Measurements from ENCODE around the gene ENC1.

Gene ENC1

DNA sequence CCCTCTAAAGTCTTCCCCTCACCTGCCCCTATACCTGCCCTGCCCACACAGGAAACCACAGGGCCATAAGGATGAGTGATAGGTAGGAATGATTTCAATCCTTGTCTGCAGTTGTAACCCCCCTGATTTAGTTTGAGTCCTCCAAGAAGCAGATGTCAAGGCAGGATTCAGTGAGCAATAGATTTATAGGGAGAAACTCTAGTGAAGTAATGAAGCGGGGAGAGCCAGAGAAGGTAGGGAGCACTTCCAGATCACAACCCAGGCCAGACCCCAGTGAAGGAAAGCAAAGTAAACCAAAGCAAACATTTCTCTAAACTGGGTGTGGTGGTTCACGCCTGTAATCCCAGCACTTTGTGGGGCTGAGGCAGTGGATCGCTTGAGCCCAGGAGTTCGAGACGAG is 22.4 kb downstream of the ENC1 start:
- FAIRE-seq (no peak), DNase-seq (ENCODE audit: insufficient read length, low spot score) (no peak)
- TF ChIP-seq CTCF (IDR thresholded peaks at IDR 0.05; ENCODE audit: insufficient read depth, missing control alignments), result no peak

DNA sequence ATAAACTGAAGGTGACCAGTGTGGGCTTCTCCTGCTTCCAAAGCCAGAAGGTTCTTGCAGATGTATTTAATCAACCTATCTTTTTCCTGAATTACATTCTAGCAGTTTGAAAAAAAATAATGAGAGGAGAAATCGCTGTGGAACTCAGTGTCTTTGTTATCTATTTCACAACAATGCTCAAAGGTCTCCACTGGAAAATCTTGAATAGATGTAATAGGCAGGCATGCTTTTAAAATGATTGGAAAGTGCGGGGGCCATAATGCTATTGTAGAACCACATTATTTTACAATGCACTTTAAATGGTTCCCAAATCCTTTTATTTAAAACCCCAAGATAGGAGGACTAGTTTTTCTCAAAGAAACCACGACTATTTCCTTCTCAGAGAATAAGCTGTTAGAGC is 23.3 kb downstream of the ENC1 start:
- FAIRE-seq (no peak), DNase-seq (ENCODE audit: insufficient read length, low spot score) (no peak)
- no peak for TF ChIP-seq CTCF (IDR thresholded peaks at IDR 0.05; ENCODE audit: insufficient read depth, missing control alignments)

DNA sequence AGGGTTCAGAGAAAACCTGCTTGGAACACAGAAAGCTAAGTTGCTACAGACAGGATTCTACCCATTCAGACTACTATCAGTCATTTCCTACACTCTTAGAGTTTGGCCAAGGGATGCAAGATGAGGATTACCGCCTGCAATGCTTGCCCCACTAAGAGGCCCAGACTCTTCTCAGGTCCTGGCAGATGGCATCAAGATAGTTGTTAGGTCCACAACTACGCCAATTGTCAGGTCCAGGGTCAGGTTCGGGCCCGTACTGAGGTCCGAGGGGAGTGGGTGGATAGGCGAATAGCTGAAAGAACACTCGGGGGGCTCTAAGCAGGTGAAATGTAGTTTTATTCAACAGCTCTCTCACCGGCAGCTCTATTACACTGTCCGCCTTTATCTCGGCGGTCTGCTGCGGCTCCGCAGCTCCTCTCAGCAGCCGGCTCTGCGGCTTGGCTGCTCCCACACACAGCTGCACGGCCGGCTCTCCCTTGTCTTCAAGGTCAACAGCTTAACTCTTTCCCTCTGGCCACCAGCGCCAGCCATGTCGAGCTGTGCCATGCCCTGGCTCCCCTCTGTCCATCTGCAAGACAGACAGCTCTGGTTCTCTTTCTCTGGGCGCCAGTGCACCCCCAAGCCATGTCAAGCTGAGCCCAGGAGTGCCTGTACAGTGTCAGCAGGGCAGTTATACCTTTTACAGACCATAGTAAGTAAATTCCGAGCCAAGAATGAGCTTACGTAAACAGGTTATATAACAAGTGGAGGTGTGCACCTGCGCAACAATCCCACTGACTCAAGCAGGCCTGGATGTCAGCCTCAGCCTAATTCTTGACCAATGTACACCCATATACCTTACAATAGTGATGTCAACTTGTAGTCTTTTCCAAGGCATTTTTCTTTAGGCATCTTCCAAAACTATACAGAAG is 24.0 kb downstream of the ENC1 start:
- no peak for TF ChIP-seq CTCF (IDR thresholded peaks at IDR 0.05; ENCODE audit: insufficient read depth, missing control alignments)
- FAIRE-seq (no peak), DNase-seq (ENCODE audit: insufficient read length, low spot score) (no peak)

- TF ChIP-seq CTCF (IDR thresholded peaks at IDR 0.05; ENCODE audit: insufficient read depth, missing control alignments), result no peak
- DNase-seq (ENCODE audit: insufficient read length, low spot score) (no peak), FAIRE-seq (no peak)
Observed at GRCh38 chr5:74613283-74613682, 27.2 kb downstream of the ENC1 start.

DNA sequence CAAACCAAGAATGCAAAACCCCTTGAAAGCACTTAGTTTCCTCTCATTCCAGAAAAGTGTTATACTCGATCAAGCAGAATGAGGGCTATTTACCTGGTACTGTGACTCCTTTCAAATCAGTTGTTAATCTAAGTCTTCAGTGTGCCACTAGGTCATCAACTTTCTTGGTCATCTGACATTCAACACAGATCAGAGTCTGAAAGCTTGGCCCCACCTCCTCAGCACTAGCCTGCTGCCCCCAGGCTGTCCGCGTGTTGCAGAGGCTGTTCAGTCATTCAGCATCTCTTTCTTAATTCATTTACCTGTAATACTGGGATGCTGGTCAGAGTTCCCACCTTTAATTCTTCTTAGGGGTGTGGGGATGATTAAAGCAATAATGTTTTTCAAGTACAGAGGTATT is 28.5 kb downstream of the ENC1 start:
- no peak for DNase-seq (ENCODE audit: insufficient read length, low spot score)
- no peak for TF ChIP-seq CTCF (IDR thresholded peaks at IDR 0.05; ENCODE audit: insufficient read depth, missing control alignments)
- FAIRE-seq, result no peak

DNA sequence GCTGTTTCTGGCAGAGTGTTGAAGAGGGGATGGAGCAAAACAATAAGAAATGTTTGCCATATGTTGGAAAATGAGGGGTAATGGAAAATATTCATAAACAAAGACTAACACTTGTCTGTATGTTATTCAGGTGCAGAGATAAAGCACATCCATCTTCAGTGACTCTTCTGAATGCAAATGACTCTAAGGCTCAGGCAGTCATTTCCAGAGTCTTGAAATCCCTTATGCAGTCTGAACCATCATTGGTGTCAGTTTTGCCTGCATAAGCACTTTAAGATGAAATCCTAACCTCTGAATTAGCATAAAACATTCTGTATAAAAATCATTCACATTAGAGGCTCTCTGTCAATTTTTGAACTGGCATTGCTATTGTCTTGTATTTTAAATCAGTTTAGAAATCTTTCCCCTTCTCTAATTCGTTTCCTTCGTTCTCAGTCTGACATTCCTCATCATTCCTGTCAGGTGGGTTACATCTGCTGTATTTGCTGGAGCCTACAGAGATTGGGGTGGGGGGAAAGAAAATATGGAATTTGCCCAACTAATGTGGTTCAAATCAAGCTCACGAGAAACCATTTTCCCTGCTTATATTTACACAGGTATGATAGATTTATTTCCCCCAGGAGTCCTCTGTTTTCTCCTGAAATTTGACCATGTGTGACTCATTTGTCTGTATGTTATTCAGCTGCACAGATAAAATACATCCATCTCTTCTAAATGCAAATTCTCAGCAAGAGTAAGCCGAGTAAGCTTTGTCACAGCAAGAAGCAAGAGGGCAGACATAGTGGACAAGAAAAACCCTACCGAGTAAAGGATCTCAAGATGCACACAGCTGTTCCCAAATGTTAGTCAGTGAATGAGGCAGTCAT is 31.6 kb downstream of the ENC1 start:
- FAIRE-seq, result no peak

More for the DNA sequence above, 31.6 kb downstream of the ENC1 start:
- DNase-seq (ENCODE audit: insufficient read length, low spot score), result no peak
- TF ChIP-seq CTCF (IDR thresholded peaks at IDR 0.05; ENCODE audit: insufficient read depth, missing control alignments), result no peak

Measured in D721Med (cell line).